Measurements from ENCODE around the gene TIGD6. TPM values are rescaled to one million over a fixed set of nuclear protein-coding genes. Genes with fewer than 3 reads are reported as not detected.

The TIGD6 gene
- polyA plus RNA-seq, 10 donors: 1.8 to 3.2 (median 2.5) TPM

DNA sequence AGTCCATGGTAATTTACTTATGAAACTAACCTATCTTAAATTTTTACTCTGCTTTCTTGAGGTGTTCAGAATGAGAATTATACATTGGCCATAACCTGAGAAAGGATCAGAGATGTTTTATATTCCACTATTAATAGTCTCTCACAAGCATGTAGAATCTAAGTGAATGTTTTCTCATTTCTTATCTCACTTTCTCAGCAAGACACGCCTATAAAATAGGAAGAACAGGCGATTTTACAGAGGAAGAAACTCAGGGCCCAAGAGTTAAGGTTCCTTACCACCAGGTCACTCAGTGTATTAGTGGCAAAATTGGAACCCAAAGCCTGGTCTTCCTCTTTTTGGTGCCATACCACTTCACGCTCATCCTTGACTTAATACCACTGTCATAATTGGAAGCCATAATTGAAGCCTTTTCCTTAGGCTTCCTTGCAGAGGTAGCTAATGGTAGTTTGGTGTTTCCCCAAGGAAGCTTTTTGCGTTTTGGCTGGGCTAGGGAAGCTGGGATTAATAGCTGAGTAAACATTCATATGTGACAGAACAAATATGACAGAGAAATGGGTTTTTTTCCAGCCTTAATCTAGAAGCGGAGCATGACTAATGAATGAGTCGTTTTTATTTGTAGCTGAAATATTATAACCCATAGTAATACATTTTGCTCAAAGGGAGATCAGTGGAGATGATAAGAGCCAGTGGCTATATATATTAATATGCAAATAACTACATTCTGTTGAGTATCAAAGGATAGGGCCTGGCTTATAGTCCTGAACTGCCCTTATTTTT is 17.0 kb upstream of the TIGD6 start:
- DNase-seq: no peak

DNA sequence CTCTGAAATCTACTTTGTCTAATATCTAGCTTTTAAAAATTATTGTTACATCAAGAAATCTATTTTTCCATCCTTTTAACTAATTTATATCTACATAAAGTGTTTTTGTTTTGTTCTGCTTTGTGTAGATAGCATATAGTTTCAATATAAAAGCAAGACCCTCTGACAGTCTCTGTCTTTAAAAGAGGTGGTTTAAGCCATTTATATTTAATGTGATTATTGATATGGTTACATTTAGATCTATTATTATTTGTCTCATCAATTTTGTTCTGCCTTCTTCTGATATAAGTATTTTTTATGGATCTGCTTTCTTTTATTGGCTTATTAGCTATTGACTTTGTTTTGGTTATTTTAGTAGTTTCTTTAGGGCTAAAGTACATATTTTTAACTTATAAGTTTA is 16.1 kb upstream of the TIGD6 start:
- no peak for DNase-seq

DNA sequence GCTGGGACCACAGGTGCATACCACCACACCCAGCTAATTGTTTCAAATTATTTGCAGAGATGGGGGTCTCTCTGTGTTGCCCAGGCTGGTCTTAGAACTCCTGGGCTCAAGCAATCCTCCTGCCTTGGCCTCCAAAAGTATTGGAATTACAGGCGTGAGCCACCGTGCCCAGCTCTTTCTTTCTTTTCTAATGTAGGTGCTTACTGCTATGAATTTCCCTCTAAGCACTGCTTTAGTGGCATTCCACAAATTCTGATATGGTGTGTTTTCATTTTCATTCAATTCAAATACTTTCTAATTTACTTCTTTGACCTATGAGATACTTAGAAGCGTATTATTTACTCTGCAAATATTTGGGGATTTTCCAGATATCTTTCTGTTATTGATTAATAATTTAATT is 15.0 kb upstream of the TIGD6 start:
- DNase-seq: no peak

DNA sequence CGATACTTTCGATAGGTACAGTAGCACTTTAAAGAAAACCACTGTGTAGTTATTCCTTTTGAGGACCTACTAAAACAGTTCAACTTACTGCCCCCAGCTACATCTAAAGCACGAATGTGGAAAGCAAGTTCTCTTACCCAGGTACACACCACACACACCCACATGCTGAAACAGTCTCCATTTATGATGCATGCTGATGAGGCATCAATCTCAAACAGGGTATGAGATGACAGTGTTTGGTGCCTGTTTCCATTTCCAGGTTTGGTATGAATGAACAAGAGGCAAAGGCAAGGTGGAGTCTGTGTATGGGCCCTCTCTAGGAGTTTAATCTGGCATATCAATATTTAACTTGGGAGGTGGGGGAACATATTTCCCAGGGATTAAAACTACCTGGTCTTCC is 14.0 kb upstream of the TIGD6 start:
- no peak for DNase-seq

DNA sequence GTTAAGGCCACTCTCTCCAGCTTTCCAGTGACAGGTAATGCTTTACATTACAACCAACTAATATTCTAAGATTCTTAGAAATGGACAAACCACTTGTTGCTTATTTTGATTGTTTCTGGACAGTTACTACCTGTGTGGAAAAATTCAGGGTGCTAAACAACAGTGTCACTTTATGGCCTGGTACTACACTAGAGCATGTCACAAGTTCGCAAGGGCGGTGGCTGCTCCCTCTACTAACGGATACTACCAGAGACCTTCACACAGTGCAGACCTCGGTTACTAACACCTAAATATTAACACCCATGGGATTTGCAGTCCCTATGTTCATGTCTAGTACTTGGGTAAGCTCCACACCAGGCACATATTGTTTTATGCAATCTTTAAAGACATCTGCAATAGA is 13.5 kb upstream of the TIGD6 start:
- no peak for DNase-seq

DNA sequence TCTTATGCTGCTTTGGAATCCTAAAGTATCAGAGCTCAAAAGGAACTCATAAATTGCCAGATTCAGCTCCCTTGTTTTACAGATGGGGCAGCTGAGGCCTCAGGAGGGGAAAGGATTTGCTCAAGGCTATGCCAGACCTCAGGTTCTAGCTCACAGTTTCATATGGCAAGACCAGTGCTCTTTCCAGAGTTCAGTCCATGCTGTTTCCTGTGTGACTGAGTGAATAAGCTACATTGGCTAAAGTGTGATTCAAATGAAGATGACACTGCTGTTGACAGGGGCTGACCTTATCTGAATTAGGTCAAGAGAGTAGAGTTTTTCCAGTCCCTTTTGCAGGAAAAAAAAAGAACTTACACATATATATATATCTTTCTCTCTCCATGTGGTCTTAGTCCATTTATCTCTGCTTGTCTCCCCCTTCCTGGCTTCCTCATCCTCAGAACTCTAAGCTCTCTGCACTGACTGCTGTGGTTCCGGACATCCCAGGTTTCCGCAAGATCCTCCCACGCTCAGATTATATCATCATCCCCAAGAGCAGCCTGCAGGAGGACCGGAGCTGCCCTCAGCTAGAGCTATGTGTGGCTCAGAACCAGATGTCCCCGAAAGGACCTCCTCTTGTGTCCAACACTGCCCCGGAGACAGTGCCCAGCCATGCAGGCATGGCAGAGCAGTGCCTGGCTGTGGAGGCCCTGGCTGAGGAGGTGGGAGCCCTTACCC is 9.4 kb upstream of the TIGD6 start:
- DNase-seq: no peak

DNA sequence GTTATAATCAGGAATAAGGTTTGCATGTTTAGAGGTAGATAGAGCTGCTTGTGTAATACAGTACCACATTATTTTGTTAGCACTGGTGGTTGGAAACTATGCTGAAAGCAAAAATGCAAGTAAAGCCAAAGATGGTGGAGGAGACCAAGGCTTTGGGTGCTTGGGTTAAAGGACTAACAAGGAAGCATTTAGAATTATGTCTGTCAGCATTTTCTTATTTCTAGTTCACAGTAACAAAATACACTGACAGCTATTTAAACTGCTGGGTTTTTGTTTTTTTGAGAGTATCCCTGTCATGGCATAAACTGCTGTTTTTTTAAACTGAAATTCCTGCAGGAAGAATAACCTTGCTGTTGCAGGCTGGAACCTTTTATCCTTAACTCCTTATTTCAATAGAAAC is 6.6 kb upstream of the TIGD6 start:
- DNase-seq: no peak

DNA sequence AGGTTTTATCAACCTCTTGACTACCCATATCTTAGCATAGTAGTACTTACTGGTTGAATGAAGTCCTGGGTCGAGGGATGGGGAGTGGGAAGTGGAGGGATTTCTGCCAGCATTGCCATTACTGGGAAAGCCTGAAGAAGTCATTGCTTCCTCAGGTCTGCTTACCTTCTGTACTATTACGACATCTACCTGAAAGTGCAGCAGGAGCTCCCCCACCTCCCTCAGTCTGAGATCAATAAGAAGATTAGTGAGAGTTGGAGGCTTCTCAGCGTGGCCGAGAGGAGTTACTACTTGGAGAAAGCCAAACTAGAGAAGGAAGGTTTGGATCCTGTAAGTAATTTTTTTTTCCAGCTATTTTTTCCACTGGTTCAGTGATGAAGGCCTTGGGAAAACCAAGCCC is 5.9 kb upstream of the TIGD6 start:
- DNase-seq: no peak

DNA sequence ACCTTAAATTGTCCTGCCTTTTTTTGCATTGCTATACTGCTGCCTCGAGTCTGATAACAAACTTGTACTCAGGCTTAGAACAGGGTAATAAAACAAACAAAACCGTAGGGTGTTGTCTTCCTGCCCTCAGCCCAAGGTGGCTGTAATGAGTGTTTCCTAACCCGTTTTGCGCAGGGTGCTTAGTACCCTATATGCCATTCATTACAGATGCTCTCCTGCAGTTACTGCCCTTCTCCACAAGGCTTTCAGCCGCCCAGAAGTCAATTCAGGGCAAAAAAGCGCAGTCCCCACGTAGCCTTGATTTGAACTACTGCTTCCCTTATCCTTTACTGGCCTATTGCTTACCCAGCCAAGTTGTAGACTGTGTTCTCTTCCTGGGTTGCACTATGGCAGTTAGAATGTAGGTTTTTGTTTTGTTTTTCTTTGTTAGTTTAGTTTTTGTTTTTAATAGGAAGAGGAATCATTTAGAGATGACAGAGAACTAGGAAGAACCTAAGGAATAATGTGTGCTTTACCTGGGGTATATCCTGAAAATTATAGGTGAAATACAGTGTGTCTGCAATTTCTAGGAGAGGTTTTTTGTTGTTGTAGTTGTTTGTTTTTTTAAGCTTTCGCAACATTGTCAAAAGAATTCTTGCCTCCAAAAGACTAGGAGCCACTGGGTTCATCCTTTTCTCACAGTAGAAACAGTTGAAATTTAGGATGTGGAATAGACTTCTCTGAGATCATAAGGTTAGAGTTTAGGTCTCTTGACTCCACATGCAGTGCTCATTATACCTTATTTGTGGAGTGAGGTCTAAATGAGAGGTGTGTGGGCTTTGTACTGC is 1.4 kb upstream of the TIGD6 start:
- peak; percentile 30 to 61 (median 33) for DNase-seq

DNA sequence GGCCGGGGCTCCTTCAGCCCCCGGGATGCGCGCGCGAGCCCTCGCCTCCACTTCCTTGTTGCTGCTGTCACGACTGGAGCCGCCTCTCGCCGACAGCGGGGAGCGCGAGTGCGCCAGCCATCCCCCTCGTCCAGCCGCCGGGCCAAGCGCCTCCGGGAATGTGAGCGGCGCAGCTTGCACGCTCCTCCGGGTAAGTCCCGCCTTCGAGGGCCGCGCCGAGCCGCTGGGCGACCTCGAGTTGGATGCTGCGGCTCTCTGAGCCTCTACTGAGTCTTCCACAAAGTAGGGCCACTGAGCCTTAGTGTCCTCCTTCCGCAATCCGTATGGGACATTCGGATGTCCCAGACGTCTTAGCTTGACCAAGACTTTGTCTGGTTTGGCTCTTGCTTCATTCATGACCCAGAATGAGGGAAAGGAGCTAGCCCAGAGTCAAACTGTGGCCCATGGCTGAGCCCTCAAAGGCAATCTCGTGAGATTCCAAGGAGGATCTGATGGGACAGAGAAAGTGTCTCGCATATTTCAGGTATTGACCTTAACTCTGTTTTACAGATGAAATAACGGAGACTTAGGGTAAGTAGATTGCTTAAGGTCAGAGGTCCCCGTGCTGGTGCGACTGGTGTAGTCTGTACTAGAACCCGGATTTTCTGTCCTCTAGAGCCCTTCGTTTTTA is 671 bp upstream of the TIGD6 start:
- peak in 2 of 3 donors; percentile 40 to 65 for DNase-seq

DNA sequence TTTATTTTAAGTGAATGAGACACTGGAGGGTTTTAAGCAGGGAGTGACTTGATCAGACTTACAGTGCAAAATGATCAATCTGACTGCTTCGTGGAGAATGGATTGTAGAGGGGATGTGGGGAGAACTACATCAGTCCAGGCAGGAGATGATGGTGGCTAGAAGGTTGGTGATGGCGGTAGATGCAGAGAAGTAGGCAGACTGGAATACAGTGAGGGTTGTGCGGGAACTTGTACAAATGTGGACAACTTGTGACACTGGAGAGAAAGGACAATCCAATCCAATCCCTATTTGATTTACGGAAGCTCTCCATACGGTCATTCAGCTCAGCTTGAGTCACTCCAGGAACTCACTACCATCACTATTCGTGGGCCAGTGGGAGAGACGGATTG is 593 bp downstream of the TIGD6 start:
- DNase-seq: no peak

DNA sequence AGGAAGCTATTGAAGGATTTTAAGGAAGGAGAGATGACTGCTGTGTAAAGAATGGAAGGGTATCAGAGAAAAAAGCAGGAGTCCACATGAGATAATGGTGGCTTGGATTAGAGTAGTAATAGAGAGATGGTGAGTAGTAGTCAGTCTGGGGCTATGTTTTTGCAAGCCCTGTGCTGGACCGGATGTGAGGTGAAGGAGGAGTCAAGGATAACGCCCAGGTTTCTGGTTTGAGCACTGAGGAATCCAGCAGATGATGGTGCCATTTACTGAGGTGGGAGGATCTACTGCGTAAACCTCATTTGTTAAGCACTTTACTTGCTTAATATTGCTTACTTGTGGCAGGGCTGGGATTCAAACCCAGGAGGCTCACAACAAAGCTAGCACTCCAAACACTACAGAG is 1.1 kb downstream of the TIGD6 start:
- no peak for DNase-seq

DNA sequence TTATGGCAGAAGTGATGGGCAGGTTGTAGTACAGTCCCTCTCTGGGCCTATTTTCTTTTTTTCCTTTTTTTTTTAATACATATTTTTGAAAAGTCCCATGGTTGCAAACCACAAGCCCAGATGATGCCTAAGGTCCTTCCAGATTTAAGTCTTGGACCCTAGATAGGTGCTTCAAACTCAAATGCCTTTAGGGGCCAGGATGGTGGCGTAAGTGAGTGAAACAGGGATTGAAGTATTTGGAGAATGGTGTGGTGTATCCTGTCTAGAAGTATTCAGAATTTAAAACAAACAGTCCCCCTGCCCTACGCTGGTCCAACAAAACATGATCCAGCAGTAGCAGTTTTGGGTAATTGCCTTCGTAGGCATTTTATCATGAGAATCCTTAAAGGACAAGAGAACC is 2.2 kb downstream of the TIGD6 start:
- no peak for DNase-seq

DNA sequence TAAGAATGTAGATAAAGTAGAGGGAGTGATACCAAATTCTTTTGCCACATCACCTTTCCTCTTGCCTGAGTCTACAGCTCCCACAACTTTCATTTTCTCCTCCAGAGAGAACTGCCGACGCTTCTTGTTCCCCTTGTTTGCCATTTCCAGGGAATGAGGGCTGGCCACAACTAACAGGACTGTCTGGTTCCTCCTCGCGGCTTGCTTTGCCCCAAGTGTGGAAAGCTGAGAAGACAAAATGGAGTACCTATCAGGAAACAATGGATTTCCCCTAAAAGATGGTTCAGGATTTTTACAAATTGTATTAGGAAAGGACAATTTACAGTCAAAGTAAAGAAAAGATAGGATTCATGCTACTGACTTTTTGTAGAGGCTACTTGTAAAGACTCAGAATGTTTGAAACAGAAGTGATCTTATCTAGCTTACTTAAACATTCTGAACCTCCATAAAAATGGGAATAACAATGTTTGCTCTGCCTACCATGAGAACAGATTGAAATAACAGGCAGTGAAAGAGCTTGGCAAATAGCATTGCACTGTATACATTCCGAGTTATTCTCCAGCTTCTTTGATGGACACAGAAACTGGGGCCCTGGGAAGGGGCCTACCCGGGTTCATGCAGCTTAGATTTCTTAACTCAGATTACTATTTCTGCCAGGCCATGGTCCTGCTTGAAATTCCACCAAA is 4.1 kb downstream of the TIGD6 start:
- DNase-seq: no peak

DNA sequence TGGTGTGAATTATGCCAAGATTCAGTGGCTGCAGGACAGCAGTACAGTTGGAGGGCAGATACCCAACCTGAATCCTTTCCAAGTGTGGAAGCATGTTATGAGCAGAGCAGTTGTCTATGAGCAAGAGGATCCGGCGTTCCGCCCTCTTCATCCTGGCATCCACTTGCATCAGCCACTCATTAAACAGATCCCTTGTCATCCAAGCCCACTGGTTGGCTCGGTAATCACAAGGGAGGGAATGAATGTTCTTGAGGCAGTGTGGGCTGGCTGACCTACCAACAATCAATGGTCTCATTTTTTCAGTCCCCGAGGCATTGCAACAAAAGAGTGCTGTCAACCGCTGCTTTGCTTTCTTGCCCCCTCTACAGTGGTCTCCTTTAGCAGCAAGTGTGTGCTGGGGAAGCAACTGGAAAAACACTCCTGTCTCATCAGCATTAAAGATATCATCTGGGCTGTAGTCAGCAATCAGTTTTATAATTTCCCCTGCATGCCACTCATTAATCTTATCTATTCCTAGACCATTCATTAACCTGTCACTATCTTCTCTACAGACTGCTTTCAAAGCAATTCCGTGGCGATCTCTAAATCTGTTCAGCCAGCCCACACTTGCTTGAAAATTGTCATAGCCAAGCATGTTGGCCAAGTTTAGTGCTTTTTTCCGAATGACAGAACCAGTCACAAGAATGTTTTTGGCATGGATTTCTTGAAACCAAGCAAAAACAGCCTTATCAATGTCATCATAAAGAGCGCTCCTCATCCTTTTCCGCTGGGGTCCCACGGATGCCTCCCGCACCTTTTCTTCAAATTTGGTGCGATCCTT is 4.9 kb downstream of the TIGD6 start:
- DNase-seq: no peak

DNA sequence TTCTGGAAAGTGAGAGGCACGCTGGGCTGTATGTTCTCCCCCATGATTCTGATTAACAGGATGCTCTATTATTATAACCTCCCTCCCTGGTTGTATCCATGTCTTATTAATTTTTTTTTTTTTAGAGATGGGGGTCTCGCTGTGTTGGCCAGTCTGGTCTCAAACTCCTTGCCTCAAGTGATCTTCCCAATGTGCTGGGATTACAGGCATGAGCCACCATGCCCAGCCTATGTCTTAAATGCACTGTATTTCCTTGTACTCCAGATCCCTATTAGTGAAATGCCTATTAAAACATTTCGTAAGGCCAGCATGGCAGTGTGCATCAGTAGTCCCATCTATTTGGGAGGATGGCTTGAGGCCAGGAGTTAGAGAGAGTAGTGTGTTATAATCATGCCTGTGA is 7.0 kb downstream of the TIGD6 start:
- no peak for DNase-seq

DNA sequence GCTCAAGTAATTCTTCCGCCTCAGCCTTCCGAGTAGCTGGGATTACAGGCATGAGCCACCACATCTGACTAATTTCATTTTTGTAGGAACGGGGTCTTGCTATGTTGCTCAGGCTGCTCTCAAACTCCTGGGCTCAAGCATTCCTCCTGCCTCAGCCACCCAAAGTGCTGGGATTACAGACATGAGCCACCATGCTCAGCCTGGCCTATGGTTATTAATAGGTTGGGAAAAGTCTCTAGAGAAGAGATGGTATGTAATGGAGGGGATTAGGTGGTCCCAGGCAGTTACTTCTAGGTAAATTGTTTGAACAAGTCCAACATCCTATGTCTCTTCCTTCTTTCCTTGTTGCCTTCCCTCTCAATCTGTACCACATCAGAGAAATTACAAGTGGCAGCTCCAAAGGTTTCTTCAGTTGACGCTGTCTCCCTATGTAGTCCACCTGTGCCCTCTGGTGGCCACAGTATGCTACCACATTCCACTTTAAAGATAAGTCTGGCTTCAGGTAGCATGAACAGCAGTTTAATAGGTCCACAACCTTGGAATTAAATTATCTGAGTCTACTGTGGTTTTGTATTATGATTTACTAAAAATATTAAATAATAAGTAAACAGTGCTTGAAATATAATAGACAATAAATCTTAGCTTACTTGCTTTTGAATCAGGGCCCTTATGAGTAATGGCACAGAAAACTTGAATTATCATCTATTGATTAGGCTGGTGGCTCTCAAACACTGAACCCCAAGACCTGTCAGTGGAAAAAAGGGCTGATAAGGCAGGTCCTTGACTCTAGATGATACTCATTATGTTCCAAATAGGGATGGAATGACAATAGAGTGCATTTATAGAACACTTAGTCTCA is 9.7 kb downstream of the TIGD6 start:
- peak; percentile 65 to 81 (median 66) for DNase-seq

DNA sequence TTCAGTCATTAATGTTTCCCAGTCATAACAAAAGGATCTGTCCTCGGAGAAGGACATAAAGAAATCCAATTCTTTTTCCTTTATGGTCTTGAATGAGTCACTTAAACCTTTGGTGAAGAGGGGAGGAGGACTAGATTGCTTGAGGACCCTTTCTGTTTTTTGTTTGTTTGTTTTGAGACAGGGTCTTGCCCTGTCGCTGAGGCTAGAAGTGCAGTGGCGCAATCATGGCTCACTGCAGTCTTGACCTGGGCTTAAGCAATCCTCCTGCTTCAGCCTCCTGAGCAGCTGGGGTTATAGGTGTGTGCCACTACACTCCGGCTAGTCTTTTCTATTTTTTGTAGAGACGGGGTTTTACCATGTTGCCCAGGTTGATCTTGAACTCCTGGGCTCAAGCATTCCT is 12.3 kb downstream of the TIGD6 start:
- DNase-seq: no peak

DNA sequence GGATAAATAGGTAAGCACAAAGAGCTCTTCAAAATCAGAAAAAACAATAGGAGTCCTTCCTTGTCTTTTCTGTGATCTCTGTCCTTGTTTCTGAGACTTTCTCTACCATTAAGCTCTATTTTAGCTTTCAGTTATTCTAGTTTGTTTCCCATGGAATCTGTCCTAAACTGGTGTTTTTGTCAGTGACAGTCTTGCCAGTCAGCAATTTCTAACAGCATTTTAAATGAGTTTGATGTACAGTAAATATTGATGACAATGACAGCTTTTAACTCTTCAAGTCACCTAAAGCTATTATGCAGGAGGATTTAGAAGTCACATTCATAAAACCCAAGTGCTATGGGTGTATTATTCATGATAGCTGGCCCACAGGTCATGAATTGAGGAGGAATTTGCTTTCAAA is 17.9 kb downstream of the TIGD6 start:
- DNase-seq: no peak

DNA sequence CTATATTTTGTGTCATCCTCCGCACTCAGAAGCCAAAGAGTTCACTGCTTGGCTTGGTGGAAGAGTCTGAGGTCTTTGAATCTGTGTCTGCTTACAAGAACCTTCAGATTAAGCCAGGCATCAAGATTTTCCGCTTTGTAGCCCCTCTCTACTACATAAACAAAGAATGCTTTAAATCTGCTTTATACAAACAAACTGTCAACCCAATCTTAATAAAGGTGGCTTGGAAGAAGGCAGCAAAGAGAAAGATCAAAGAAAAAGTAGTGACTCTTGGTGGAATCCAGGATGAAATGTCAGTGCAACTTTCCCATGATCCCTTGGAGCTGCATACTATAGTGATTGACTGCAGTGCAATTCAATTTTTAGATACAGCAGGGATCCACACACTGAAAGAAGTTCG is 19.2 kb downstream of the TIGD6 start:
- DNase-seq: no peak
